GM18873 (cell line): ENCODE measurements around the gene ZNF320.
"Not testable (repeated sequence)": the region's sequence is repeated elsewhere in the genome, so short reads cannot be mapped to it uniquely, and the experiment has no call there.

Experiments used
- ATAC-seq: cut with Tn5 transposase; IDR thresholded peaks from one replicate; pipeline ENCODE4 v1.9.1; 2021; ENCODE audit warnings: mild to moderate bottlenecking, moderate library complexity, moderate number of reproducible peaks; ENCODE audit not compliant: unreplicated experiment, low FRiP score

The ZNF320 gene

GRCh38 chr19:52897138-52897935 lies at the start of gene ZNF320:
TSS of gene ZNF320 (minus strand) at chr19:52897635. CDS start at chr19:52890255, 7,380 bp downstream.
- ATAC-seq: peak; percentile 92

- ATAC-seq: no peak
Measured at GRCh38 chr19:52946322-52947310, 49.2 kb upstream of the ZNF320 start.

GRCh38 chr19:52945652-52946321 lies 48.4 kb upstream of the ZNF320 start:
- no peak for ATAC-seq

- ATAC-seq: not testable (repeated sequence)
Measured at GRCh38 chr19:52944703-52945493, 47.5 kb upstream of the ZNF320 start.

- no peak for ATAC-seq
Measured at GRCh38 chr19:52943884-52944643, 46.6 kb upstream of the ZNF320 start.

- ATAC-seq: no peak
Measured at GRCh38 chr19:52943134-52943883, 45.9 kb upstream of the ZNF320 start.

- ATAC-seq: peak; percentile 75
Measured at GRCh38 chr19:52942386-52943133, 45.1 kb upstream of the ZNF320 start.

GRCh38 chr19:52941941-52942385 lies 44.5 kb upstream of the ZNF320 start:
- no peak for ATAC-seq

- ATAC-seq: not testable (repeated sequence)
Measured at GRCh38 chr19:52941523-52941922, 44.1 kb upstream of the ZNF320 start.

- not testable (repeated sequence) for ATAC-seq
Measured at GRCh38 chr19:52940905-52941304, 43.5 kb upstream of the ZNF320 start.

GRCh38 chr19:52938761-52939160 lies 41.3 kb upstream of the ZNF320 start:
- ATAC-seq: no peak

- ATAC-seq: no peak
Measured at GRCh38 chr19:52936954-52937325, 39.5 kb upstream of the ZNF320 start.

GRCh38 chr19:52936151-52936953 lies 38.9 kb upstream of the ZNF320 start:
- ATAC-seq: no peak

GRCh38 chr19:52935434-52935833 lies 38.0 kb upstream of the ZNF320 start:
- no peak for ATAC-seq

GRCh38 chr19:52924641-52925040 lies 27.2 kb upstream of the ZNF320 start:
- ATAC-seq: not testable (repeated sequence)

GRCh38 chr19:52923778-52924593 lies 26.6 kb upstream of the ZNF320 start:
- ATAC-seq: no peak
